Psoas muscle (tissue), 8 donors: ENCODE results near the gene IGSF9B. TPM values are rescaled to one million over a fixed set of nuclear protein-coding genes. Genes with fewer than 3 reads are reported as not detected.

Source experiments
- ATAC-seq, 4 donors: fragments of 200-7000 bp; cut with Tn5 transposase; one replicate each; pipeline ENCODE4 v1.9.1; 2020; ENCODE audit warnings: moderate library complexity in 3 of 4, mild to moderate bottlenecking in 2 of 4
- DNase-seq, 2 donors: peaks; one replicate each; pipeline ENCODE4 v3.0.0-alpha.2; 2020
- H3K27ac ChIP-seq: fragments of 200-600 bp; one replicate; pipeline ENCODE4 v1.8.0; 2022
- H3K27me3 ChIP-seq, 3 donors: fragments of 200-600 bp in 1 of 3; one replicate each; pipeline versions ENCODE4 v1.6.1 to v1.8.0; 2013 to 2022; ENCODE audit warnings: low read length in 2 of 3, mild to moderate bottlenecking in 2 of 3, moderate library complexity in 1 of 3; ENCODE audit not compliant: insufficient read depth in 3 of 3
- H3K36me3 ChIP-seq, 2 donors: fragments of 200-600 bp in 1 of 2; one replicate each; pipeline versions ENCODE4 v1.6.1 to v1.8.0; 2013 to 2022; ENCODE audit warnings: low read depth in 1 of 2, mild to moderate bottlenecking in 1 of 2, moderate library complexity in 1 of 2; ENCODE audit not compliant: insufficient read depth in 1 of 2
- H3K4me1 ChIP-seq: fragments of 200-600 bp; one replicate; pipeline ENCODE4 v1.8.0; 2022
- H3K4me3 ChIP-seq: fragments of 200-600 bp; one replicate; pipeline ENCODE4 v1.8.0; 2022; ENCODE audit warnings: mild to moderate bottlenecking
- H3K9me3 ChIP-seq: fragments of 200-600 bp; one replicate; pipeline ENCODE4 v1.8.0; 2022
- WGBS, 3 donors: extraction: QIAGEN DNeasy Blood & Tissue Kit; methylation state at CpG; one replicate each; pipeline versions ENCODE4 v1.1.6 to v1.1.7; 2013; 5-methylcytosine and 5-hydroxymethylcytosine counted together
- intact Hi-C, 2 donors: fragments of 100-400 bp; cut with DNase I; formaldehyde crosslinking; loops; one replicate each; pipeline versions ENCODE4 v1.11.0 to v1.14.2; 2022
- polyA plus RNA-seq, 3 donors: library from polyadenylated mRNA; stranded (reverse); fragments of 200-250 nt; gene quantifications; one replicate each; pipeline ENCODE4 v1.2.3, GENCODE V29; 2013
- total RNA-seq, 4 donors: library from RNA; stranded (reverse); fragmentation: NEBNext Ultra II Directional in 2 of 4; extraction: Animal tissue kit (Norgen Biotek cat#: 25700) in 2 of 4; gene quantifications; one replicate each; pipeline versions ENCODE4 v1.2.1 to v1.2.4, GENCODE V29; 2021 to 2023
- TF ChIP-seq, protein P1 (sequence below): fragments of 200-600 bp; IDR thresholded peaks from one replicate; pipeline ENCODE4 v1.8.0; 2022; ENCODE audit warnings: antibody characterized with exemption
- donor health status: healthy with polysubstance abuse.
- donor health status: DM: no; HTN: no; CAD: no; lungs with moderate emphysema.
- donor health status: Bipolar disorder and iron deficiency.
- donor health status: healthy.
- donor health status: DM: yes; HTN: yes; CAD: no.
- donor health status: DM: no; HTN: no; CAD: no.
- donor health status: DM: no; HTN: no; CAD: no.
- donor health status: DM: yes; HTN: yes; CAD: no.

IGSF9B gene
- total and polyA plus RNA-seq, 7 donors: 0.56 to 3.4 (median 0.87) TPM

DNA sequence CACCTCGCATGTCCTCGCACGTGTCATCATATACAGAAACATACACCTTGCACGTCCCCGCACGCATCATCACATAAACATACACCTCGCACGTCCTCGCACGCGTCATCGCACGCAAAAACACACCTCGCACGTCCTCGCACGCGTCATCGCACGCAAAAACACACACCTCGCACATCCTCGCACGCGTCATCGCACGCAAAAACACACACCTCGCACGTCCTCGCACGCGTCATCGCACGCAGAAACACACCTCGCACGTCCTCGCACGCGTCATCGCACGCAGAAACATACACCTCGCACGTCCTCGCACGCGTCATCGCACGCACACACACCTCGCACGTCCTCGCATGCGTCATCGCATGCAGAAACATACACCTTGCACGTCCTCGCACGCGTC lies 16.7 kb downstream of the IGSF9B start:
- TF ChIP-seq, protein P1, sequence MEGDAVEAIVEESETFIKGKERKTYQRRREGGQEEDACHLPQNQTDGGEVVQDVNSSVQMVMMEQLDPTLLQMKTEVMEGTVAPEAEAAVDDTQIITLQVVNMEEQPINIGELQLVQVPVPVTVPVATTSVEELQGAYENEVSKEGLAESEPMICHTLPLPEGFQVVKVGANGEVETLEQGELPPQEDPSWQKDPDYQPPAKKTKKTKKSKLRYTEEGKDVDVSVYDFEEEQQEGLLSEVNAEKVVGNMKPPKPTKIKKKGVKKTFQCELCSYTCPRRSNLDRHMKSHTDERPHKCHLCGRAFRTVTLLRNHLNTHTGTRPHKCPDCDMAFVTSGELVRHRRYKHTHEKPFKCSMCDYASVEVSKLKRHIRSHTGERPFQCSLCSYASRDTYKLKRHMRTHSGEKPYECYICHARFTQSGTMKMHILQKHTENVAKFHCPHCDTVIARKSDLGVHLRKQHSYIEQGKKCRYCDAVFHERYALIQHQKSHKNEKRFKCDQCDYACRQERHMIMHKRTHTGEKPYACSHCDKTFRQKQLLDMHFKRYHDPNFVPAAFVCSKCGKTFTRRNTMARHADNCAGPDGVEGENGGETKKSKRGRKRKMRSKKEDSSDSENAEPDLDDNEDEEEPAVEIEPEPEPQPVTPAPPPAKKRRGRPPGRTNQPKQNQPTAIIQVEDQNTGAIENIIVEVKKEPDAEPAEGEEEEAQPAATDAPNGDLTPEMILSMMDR: no peak
- H3K27ac ChIP-seq: no peak overlapping the region
- H3K4me1 ChIP-seq: no peaks in the 10 kb centered on the region
- ATAC-seq (no peak), DNase-seq (no peak)
- H3K4me3 ChIP-seq: no peak overlapping the region
- intact Hi-C loops: no loop called here
- H3K36me3 ChIP-seq: peaks cover 0 to 12% of the 10 kb centered on the region in 2 donors
- no peaks in the 10 kb centered on the region for H3K9me3 ChIP-seq
- no peaks in the 10 kb centered on the region for H3K27me3 ChIP-seq
- 96 to 98% (median 98%) methylated on average over 56 of the region's 56 CpGs for WGBS, 3 donors

DNA sequence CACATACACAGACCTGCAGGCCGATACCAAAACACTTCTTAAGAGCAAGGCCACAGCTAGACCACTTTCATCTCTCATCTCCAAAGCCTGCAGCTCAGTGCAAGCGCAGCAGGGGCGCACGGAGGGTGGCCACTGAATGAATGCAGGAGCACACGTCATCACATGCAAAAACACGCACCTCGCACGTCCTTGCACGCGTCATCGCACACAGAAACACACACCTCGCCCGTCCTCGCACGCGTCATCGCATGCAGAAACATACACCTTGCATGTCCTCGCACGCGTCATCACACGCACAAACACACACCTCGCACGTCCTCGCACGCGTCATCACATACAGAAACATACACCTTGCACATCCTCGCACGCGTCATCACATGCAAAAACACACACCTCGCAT lies 17.2 kb downstream of the IGSF9B start:
- DNase-seq (no peak), ATAC-seq (no peak)
- 95 to 97% (median 97%) methylated on average over 30 of the region's 30 CpGs for WGBS, 3 donors
- Histone ChIP-seq H3K27me3 (no peaks in the 10 kb centered on the region), H3K4me1 (no peaks in the 10 kb centered on the region), H3K9me3 (no peaks in the 10 kb centered on the region), H3K4me3 (no peak overlapping the region), H3K36me3 (peaks cover 0 to 14% of the 10 kb centered on the region in 2 donors), H3K27ac (no peak overlapping the region)
- TF ChIP-seq, protein P1: no peak
- intact Hi-C loops: no loop called here

DNA sequence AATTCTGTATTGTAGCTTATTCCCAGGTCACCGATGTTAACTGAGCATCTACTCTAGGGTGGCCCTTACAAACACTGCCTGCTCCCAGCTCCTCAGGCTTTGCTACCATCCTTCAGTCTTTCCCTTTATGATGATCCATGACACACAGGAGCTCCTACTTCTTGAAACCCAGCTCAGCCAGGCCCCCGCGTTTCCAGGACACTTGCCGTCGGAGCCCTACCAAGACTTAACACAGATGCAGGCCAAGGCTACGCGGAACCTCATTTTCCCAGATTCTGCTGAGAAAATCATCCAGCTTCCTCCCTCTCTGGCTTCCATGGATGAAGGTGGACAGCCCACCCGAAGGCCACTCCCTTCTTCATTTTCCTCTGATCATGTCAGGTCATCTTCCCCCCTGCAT lies 18.6 kb downstream of the IGSF9B start:
- DNase-seq: no peak
- TF ChIP-seq, protein P1: no peak
- WGBS, 3 donors: 93 to 95% (median 94%) methylated on average over 8 of the region's 8 CpGs

DNA sequence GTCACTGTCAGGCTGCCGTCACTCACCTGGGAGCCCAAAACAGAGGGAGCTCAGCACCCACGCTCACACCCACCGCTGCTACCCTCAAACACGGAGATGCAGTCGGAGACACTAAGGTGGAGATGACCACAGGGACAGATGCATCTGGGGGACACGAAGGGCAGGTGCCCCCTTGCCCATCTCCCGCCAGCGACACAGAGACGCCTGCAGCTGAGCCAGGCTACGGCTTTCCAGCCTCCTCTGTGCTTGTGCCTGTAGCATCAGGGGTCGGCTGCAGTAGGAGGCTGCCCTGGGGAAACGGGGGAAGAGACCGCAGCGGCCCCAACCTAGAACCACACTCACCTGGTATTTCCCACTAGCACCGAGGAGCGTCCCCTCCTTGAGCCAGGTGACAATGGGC lies 19.3 kb downstream of the IGSF9B start:
- H3K4me1 ChIP-seq: no peaks in the 10 kb centered on the region
- ATAC-seq: no peak
- intact Hi-C loops: no loop called here
- H3K36me3 ChIP-seq: peaks cover 0 to 18% of the 10 kb centered on the region in 2 donors
- H3K27ac ChIP-seq: no peak overlapping the region
- no peak for DNase-seq
- no peaks in the 10 kb centered on the region for H3K9me3 ChIP-seq
- TF ChIP-seq, protein P1: no peak
- no peaks in the 10 kb centered on the region for H3K27me3 ChIP-seq
- 93 to 96% (median 95%) methylated on average over 16 of the region's 16 CpGs for WGBS, 3 donors
- H3K4me3 ChIP-seq: no peak overlapping the region

More for the DNA sequence above, 18.6 kb downstream of the IGSF9B start:
- H3K36me3 ChIP-seq: peaks cover 0 to 18% of the 10 kb centered on the region in 2 donors
- intact Hi-C loops: no loop called here
- H3K9me3 ChIP-seq: no peaks in the 10 kb centered on the region
- H3K27ac ChIP-seq: no peak overlapping the region
- ATAC-seq: no peak
- H3K4me3 ChIP-seq: no peak overlapping the region
- H3K27me3 ChIP-seq: no peaks in the 10 kb centered on the region
- H3K4me1 ChIP-seq: no peaks in the 10 kb centered on the region

DNA sequence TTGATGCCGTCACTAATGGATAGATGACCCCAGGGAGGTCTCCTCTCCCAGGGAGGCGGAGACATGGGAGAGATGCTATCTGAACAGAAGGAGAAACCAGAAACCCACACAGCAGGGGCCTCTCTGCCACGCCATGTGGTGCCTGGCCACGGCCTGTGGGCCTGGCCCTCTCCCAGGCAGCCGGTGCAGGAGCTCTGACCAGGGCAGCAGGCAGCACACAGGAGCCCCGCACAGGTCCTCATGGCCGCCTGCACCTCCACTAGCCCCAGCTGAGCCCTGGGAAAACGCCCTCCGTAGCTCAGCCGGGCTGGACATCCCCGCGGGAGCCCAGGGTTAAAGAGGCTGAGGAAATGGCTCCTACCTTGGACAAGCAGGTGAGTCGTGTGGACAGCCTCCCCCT lies 19.8 kb downstream of the IGSF9B start:
- TF ChIP-seq, protein P1: no peak
- Histone ChIP-seq H3K36me3 (peaks cover 0 to 18% of the 10 kb centered on the region in 2 donors), H3K27me3 (no peaks in the 10 kb centered on the region), H3K4me1 (no peaks in the 10 kb centered on the region), H3K27ac (no peak overlapping the region), H3K4me3 (no peak overlapping the region), H3K9me3 (no peaks in the 10 kb centered on the region)
- DNase-seq: no peak
- intact Hi-C loops: no loop called here
- no peak for ATAC-seq
- WGBS, 3 donors: 70 to 77% (median 76%) methylated on average over 13 of the region's 13 CpGs
